Activated CD4-positive, alpha-beta T cell treated with anti-CD3 and anti-CD28 coated beads for 36 hours (primary cell): ENCODE results near the gene HP1BP3. TPM values are rescaled to one million over a fixed set of nuclear protein-coding genes. Genes with fewer than 3 reads are reported as not detected.
"Not testable (repeated sequence)": the region's sequence is repeated elsewhere in the genome, so short reads cannot be mapped to it uniquely, and the experiment has no call there.

Experiments used
- ATAC-seq: fragments of 200-7000 bp; cut with Tn5 transposase; one replicate; pipeline ENCODE4 v1.10.0; 2021; ENCODE audit warnings: mild to moderate bottlenecking, moderate library complexity
- CTCF ChIA-PET: fragments of 350-600 bp; sonication (Branson Sonifier 250); formaldehyde crosslinking; loops from one replicate; lab custom pipeline; 2021; ENCODE audit warnings: antibody characterized with exemption; lab: Charles Lee
- POLR2A ChIA-PET: fragments of 350-600 bp; sonication (Branson Sonifier 250); formaldehyde crosslinking; loops from one replicate; lab custom pipeline; 2021; ENCODE audit warnings: antibody characterized with exemption, inconsistent platforms; lab: Charles Lee
- DNase-seq: peaks from one replicate; pipeline ENCODE4 v3.0.0-alpha.2; 2020
- H3K27ac Mint-ChIP-seq: one replicate; pipeline ENCODE4 v1.8.0; 2021; ENCODE audit warnings: mixed read lengths
- H3K27me3 Mint-ChIP-seq: one replicate; pipeline ENCODE4 v1.8.0; 2021; ENCODE audit warnings: mixed read lengths
- H3K36me3 Mint-ChIP-seq: one replicate; pipeline ENCODE4 v1.8.0; 2021; ENCODE audit warnings: low read depth, mixed read lengths
- H3K4me1 Mint-ChIP-seq: one replicate; pipeline ENCODE4 v1.8.0; 2021; ENCODE audit warnings: mixed read lengths
- H3K4me3 Mint-ChIP-seq: one replicate; pipeline ENCODE4 v1.8.0; 2021; ENCODE audit warnings: mild to moderate bottlenecking, moderate library complexity, mixed read lengths
- H3K9me3 Mint-ChIP-seq: one replicate; pipeline ENCODE4 v1.8.0; 2021; ENCODE audit warnings: low read depth, mixed read lengths
- intact Hi-C, 2 experiments: fragments of 100-400 bp; cut with DNase I in 1 of 2; cut with micrococcal nuclease in 1 of 2; formaldehyde crosslinking; loops; one replicate each; pipeline versions ENCODE4 v1.14.2 to v1.15.1; 2022 to 2024; cut with DNase I, micrococcal nuclease
- total RNA-seq, 2 experiments: library from RNA; stranded (reverse); gene quantifications; one replicate each; pipeline ENCODE4 v1.2.3, GENCODE V29; 2021

Gene HP1BP3
- total RNA-seq, 2 experiments from 2014 or later = 232 to 269 TPM

DNA sequence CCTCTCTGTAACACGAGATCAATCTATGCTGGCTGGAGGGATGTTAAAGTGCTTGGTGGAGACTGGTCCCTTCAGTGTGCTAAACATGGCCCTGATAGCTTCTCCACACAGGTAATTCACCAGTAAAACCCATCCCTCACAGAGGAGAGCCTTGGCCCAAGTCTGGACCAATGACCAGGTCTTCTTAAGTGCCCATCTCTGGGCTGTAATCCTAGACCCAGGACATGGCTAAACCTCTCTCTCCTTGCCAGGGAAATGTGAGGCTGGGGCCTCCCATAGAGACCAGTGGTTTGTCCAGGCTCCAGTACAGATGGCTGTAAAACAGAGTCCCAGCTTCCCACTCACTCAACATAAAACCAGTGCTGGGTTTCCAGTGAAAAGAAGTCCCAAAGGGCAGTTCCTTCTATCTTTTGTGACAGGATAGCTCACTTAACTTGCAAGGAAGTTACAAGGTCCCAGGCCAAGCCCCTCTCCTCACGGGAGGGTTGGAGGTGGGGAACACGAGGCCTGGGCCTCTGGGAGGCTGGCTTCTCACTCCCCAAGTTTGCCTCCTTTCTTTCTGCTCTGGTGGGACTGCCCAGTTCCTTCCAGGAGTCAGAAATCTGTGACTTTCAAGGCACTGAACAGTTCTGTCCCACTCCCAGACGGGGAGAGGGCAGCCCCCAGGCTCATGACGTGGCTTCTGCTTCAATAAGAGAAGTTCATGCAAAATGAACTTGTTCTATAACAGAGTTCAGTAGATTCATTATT is 67.1 kb downstream of the HP1BP3 start:
- H3K4me3 Mint-ChIP-seq = no peak overlapping the region
- CTCF ChIA-PET = interaction anchor here (0.8 to 1.3 kb wide), 3 partner anchors 8 to 454 kb away, joined by 3 to 5 read pairs (median 3); no protein-coding TSS in a partner anchor
- no peak overlapping the region for H3K27ac Mint-ChIP-seq
- H3K4me1 Mint-ChIP-seq = peaks cover 8% of the 10 kb centered on the region
- peaks cover 24% of the 10 kb centered on the region for H3K27me3 Mint-ChIP-seq
- H3K9me3 Mint-ChIP-seq = no peaks in the 10 kb centered on the region
- H3K36me3 Mint-ChIP-seq = no peaks in the 10 kb centered on the region
- DNase-seq = no peak
- POLR2A ChIA-PET = interaction anchor here (0.6 kb wide), 1 partner anchor 1791 kb away, joined by 4 read pairs; no protein-coding TSS in a partner anchor
- no peak for ATAC-seq
- intact Hi-C loops = loop anchor here in 1 of 2 experiments (2.0 kb wide), 1 partner anchor 67 kb away; the partner anchor contains the start of gene HP1BP3

DNA sequence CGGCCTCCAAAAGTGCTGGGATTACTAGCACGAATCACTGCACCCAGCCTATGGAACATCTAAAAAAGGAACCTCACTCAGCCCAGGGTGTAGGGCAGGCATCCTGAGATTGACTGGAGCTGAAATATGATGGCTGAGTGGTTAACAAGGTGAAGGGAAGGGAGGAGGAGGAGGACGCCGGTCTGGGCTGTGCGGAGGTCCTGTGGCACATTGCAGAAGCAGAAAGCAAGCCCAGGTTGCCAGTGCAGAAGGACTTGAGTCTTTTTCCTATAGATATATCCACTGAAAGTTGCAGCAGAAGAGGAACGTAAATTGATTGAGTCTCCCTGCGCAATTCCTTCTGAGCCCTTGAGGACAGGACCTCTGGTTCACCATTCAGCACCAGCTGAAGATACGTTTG is 67.8 kb downstream of the HP1BP3 start:
- ATAC-seq = no peak
- ChIA-PET POLR2A (no interaction called here), CTCF (interaction anchor here (0.6 to 1.3 kb wide), 4 partner anchors 9 to 1399 kb away, joined by 3 to 5 read pairs (median 3); no protein-coding TSS in a partner anchor)
- intact Hi-C loops = loop anchor here in 1 of 2 experiments (2.0 kb wide), 1 partner anchor 68 kb away; the partner anchor contains the start of gene HP1BP3
- H3K27ac Mint-ChIP-seq = no peak overlapping the region
- H3K4me1 Mint-ChIP-seq = peaks cover 8% of the 10 kb centered on the region
- H3K27me3 Mint-ChIP-seq = peaks cover 24% of the 10 kb centered on the region
- H3K36me3 Mint-ChIP-seq = no peaks in the 10 kb centered on the region
- H3K4me3 Mint-ChIP-seq = no peak overlapping the region
- no peak for DNase-seq
- H3K9me3 Mint-ChIP-seq = no peaks in the 10 kb centered on the region

- H3K4me1 Mint-ChIP-seq, DNase-seq, H3K27ac Mint-ChIP-seq, ATAC-seq, H3K36me3 Mint-ChIP-seq, H3K9me3 Mint-ChIP-seq: not testable (repeated sequence)
- POLR2A ChIA-PET = interaction anchor here (1.0 kb wide), 1 partner anchor 68 kb away, joined by 5 read pairs; the partner anchor contains the start of gene HP1BP3
- peaks cover 24% of the 10 kb centered on the region for H3K27me3 Mint-ChIP-seq
- CTCF ChIA-PET = interaction anchor here (0.6 to 1.3 kb wide), 3 partner anchors 12 to 1403 kb away, joined by 3 read pairs; no protein-coding TSS in a partner anchor
- intact Hi-C loops = loop anchor here in 1 of 2 experiments (2.0 kb wide), 1 partner anchor 68 kb away; the partner anchor contains the start of gene HP1BP3
- peak overlapping the region; percentile 29 for H3K4me3 Mint-ChIP-seq
Measured at GRCh38 chr1:20718343-20718882, 68.7 kb downstream of the HP1BP3 start.

- Mint-ChIP-seq H3K27me3 (peaks cover 24% of the 10 kb centered on the region), H3K36me3 (no peaks in the 10 kb centered on the region), H3K27ac (no peak within 1 kb of the TSS), H3K9me3 (no peaks in the 10 kb centered on the region), H3K4me1 (peaks cover 8% of the 10 kb centered on the region), H3K4me3 (peak within 1 kb of the TSS; percentile 36)
- DNase-seq (peak; percentile 77), ATAC-seq (peak; percentile 78)
- ChIA-PET POLR2A (interaction anchor here (1.0 kb wide), 1 partner anchor 69 kb away, joined by 5 read pairs; the partner anchor contains the start of gene HP1BP3), CTCF (interaction anchor here (0.5 to 0.7 kb wide), 2 partner anchors 903 to 1402 kb away, joined by 3 to 5 read pairs; no protein-coding TSS in a partner anchor)
- intact Hi-C loops = loop anchor here in 1 of 2 experiments (1.0 to 2.0 kb wide), 2 partner anchors 16 to 69 kb away; partner anchors contain the start of gene HP1BP3
Measured at GRCh38 chr1:20717452-20718342, 69.4 kb downstream of the HP1BP3 start, which contains the start of gene KIF17. KIF17 (minus strand) TSS chr1:20718007; CDS start chr1:20717706, 301 bp downstream.

GRCh38 chr1:20716232-20716631 is 70.9 kb downstream of the HP1BP3 start:
- DNase-seq (no peak), ATAC-seq (no peak)
- Mint-ChIP-seq H3K27ac (no peak overlapping the region), H3K36me3 (no peaks in the 10 kb centered on the region), H3K9me3 (no peaks in the 10 kb centered on the region), H3K4me1 (peaks cover 8% of the 10 kb centered on the region), H3K4me3 (no peak overlapping the region), H3K27me3 (peaks cover 24% of the 10 kb centered on the region)
- ChIA-PET CTCF (interaction anchor here (0.6 to 1.1 kb wide), 2 partner anchors 479 to 880 kb away, joined by 3 to 4 read pairs; no protein-coding TSS in a partner anchor), POLR2A (interaction anchor here (0.7 kb wide), 1 partner anchor 664 kb away, joined by 3 read pairs; no protein-coding TSS in a partner anchor)
- intact Hi-C loops = no loop called here

- intact Hi-C loops = no loop called here
- Mint-ChIP-seq H3K9me3 (no peaks in the 10 kb centered on the region), H3K4me3 (no peak overlapping the region), H3K27me3 (peaks cover 24% of the 10 kb centered on the region), H3K27ac (no peak overlapping the region), H3K36me3 (no peaks in the 10 kb centered on the region), H3K4me1 (peaks cover 8% of the 10 kb centered on the region)
- ChIA-PET POLR2A (no interaction called here), CTCF (interaction anchor here (1.1 kb wide), 1 partner anchor 480 kb away, joined by 4 read pairs; no protein-coding TSS in a partner anchor)
- ATAC-seq = no peak
- no peak for DNase-seq
Measured at GRCh38 chr1:20715406-20715805, 71.7 kb downstream of the HP1BP3 start.

DNA sequence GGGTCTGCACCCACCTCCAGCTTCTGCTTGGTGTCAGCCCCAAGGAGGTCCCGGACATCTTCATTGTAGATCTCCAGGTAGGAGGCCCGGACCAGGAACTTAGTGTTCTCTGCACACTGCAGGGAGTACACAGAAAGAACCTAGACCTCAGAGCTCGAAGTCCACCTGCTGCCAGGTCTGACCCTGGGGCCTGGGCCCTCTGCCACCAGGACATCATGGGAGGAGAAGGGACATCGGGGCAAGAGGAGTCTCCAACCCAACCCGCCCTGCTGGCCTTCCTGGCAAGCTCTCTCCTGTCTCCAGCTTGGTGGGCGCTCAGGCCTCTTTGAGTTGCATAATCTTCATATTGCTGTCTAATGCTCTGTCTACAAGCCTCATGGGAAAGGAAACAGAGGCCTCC is 73.7 kb downstream of the HP1BP3 start:
- ChIA-PET CTCF (no interaction called here), POLR2A (no interaction called here)
- Mint-ChIP-seq H3K4me3 (no peak overlapping the region), H3K36me3 (no peaks in the 10 kb centered on the region), H3K27me3 (peaks cover 17% of the 10 kb centered on the region), H3K4me1 (peaks cover 6% of the 10 kb centered on the region), H3K9me3 (no peaks in the 10 kb centered on the region), H3K27ac (no peak overlapping the region)
- ATAC-seq (no peak), DNase-seq (no peak)
- intact Hi-C loops = no loop called here

DNA sequence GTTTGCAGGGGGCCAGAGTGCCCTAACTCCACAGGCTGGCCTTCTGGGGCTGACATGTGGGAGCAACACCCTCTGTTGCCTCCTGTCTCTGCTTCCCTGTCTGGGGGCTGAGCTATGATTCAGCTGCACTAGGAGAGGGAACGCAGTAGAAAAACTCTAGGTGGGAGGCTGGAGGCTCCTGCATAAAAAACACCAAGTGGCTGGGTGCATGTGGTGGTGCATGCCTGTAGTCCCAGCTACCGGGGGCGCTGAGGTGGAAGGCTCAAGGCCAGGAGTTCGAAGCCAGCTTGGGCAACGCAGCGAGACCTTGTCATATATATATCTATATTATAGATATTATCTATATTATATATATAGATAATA is 74.9 kb downstream of the HP1BP3 start:
- Mint-ChIP-seq H3K36me3 (no peaks in the 10 kb centered on the region), H3K4me1 (peaks cover 6% of the 10 kb centered on the region)
- POLR2A ChIA-PET = no interaction called here

GRCh38 chr1:20711285-20712214 is 75.6 kb downstream of the HP1BP3 start:
- Mint-ChIP-seq H3K9me3 (no peaks in the 10 kb centered on the region), H3K4me1 (peaks cover 2% of the 10 kb centered on the region)

More for the DNA sequence above, 74.9 kb downstream of the HP1BP3 start:
- no peak overlapping the region for H3K4me3 Mint-ChIP-seq
- CTCF ChIA-PET = no interaction called here
- no peak for DNase-seq
- ATAC-seq = no peak
- H3K9me3 Mint-ChIP-seq = no peaks in the 10 kb centered on the region
- intact Hi-C loops = no loop called here
- peaks cover 16% of the 10 kb centered on the region for H3K27me3 Mint-ChIP-seq
- H3K27ac Mint-ChIP-seq = no peak overlapping the region

More at GRCh38 chr1:20711285-20712214, 75.6 kb downstream of the HP1BP3 start:
- ChIA-PET CTCF (no interaction called here), POLR2A (no interaction called here)
- no peak for DNase-seq
- H3K4me3 Mint-ChIP-seq = no peak overlapping the region
- no peak for ATAC-seq
- no peaks in the 10 kb centered on the region for H3K36me3 Mint-ChIP-seq
- H3K27ac Mint-ChIP-seq = no peak overlapping the region
- peaks cover 12% of the 10 kb centered on the region for H3K27me3 Mint-ChIP-seq
- intact Hi-C loops = no loop called here
